ENCODE results near the gene ZNF488. TPM values are rescaled to one million over a fixed set of nuclear protein-coding genes. Genes with fewer than 3 reads are reported as not detected.

The ZNF488 gene
- total RNA-seq, 4 donors from 2014 or later = 0.21 TPM; not detected in 2

DNA sequence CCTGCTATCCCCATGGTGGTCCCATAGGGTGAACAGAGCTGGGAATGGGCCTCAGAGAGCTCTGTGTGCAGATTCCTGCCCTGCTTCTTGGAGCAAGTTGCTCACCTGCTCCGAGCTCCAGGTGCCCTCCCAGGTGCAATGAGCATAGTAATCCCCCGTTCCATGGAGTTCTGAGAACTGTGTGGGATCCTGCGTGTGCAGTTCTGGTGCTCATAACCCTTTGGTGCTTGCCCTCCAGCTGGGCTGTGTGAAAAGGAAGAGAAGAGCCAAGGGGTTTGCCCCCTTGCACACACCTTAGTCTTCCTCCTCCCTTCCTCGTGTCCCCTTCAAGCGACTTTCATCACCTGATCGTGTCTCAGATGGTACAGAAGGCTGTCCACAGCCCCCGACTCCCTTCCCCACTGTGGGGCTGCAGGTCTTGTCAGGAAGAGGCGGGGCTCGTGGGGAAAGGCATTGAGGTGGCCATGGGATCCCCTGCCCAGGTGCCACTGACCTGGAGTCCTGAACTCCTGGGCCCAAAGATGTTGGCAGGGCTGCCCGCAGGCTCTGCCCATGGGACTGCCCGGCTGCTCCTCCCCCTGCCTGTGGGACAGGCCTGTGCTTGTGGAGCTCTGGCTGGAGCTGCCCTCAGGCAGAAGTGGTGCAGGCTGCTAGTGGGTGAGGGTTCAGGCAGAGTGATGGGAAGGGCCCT lies 21.9 kb upstream of the ZNF488 start:
- DNase-seq = peak in 1 of 2 donors; percentile 4
- no peak for TF ChIP-seq POLR2A (IDR thresholded peaks at IDR 0.05)
- TF ChIP-seq, protein P1, sequence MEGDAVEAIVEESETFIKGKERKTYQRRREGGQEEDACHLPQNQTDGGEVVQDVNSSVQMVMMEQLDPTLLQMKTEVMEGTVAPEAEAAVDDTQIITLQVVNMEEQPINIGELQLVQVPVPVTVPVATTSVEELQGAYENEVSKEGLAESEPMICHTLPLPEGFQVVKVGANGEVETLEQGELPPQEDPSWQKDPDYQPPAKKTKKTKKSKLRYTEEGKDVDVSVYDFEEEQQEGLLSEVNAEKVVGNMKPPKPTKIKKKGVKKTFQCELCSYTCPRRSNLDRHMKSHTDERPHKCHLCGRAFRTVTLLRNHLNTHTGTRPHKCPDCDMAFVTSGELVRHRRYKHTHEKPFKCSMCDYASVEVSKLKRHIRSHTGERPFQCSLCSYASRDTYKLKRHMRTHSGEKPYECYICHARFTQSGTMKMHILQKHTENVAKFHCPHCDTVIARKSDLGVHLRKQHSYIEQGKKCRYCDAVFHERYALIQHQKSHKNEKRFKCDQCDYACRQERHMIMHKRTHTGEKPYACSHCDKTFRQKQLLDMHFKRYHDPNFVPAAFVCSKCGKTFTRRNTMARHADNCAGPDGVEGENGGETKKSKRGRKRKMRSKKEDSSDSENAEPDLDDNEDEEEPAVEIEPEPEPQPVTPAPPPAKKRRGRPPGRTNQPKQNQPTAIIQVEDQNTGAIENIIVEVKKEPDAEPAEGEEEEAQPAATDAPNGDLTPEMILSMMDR (IDR thresholded peaks at IDR 0.05) = no peak
- Histone ChIP-seq H3K27me3 (no peaks in the 10 kb centered on the region), H3K36me3 (no peaks in the 10 kb centered on the region), H3K27ac (no peak overlapping the region), H3K9me3 (no peaks in the 10 kb centered on the region), H3K4me3 (no peak overlapping the region), H3K4me1 (no peaks in the 10 kb centered on the region)
- intact Hi-C loops (cut with DNase I; ENCODE audit: low total_unique reads) = no loop called here

- Histone ChIP-seq H3K4me1 (no peaks in the 10 kb centered on the region), H3K4me3 (no peak overlapping the region), H3K27ac (no peak overlapping the region), H3K9me3 (no peaks in the 10 kb centered on the region), H3K27me3 (no peaks in the 10 kb centered on the region), H3K36me3 (no peaks in the 10 kb centered on the region)
- intact Hi-C loops (cut with DNase I; ENCODE audit: low total_unique reads) = no loop called here
- DNase-seq = no peak
- TF ChIP-seq POLR2A (IDR thresholded peaks at IDR 0.05) = no peak
- TF ChIP-seq, protein P1 (IDR thresholded peaks at IDR 0.05) = no peak
These were observed 20.8 kb upstream of the ZNF488 start for GRCh38 chr10:47404937-47405336.

DNA sequence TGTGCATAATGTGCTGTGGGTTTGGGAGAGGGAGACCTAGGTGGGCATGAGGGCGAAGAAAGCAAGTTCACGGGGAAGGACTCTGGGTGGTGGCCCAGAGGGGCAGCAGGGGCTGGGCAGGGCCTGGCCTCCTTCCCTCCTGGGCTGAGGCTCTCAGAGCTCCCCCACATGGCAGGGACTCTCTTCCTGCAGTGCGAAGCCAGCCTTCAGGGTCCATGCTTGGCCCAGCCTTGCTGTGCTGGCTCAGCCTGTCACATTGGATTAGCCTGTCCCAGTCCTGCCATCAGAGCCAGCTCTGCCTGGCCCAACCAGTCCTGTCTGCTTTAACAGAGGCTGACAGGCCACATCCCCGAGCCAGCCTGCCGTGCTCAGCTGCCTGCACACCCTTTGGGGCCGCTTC lies 20.4 kb upstream of the ZNF488 start:
- H3K4me3 ChIP-seq = no peak overlapping the region
- no peak for TF ChIP-seq POLR2A (IDR thresholded peaks at IDR 0.05)
- TF ChIP-seq, protein P1 (IDR thresholded peaks at IDR 0.05) = no peak
- H3K4me1 ChIP-seq = no peaks in the 10 kb centered on the region
- no peaks in the 10 kb centered on the region for H3K27me3 ChIP-seq
- H3K9me3 ChIP-seq = no peaks in the 10 kb centered on the region
- H3K36me3 ChIP-seq = no peaks in the 10 kb centered on the region
- intact Hi-C loops (cut with DNase I; ENCODE audit: low total_unique reads) = no loop called here
- peak in 1 of 2 donors; percentile 6 for DNase-seq
- H3K27ac ChIP-seq = no peak overlapping the region

- Histone ChIP-seq H3K27me3 (no peaks in the 10 kb centered on the region), H3K9me3 (no peaks in the 10 kb centered on the region), H3K36me3 (no peaks in the 10 kb centered on the region), H3K4me1 (no peaks in the 10 kb centered on the region), H3K4me3 (no peak overlapping the region), H3K27ac (no peak overlapping the region)
- TF ChIP-seq, protein P1 (IDR thresholded peaks at IDR 0.05) = no peak
- TF ChIP-seq POLR2A (IDR thresholded peaks at IDR 0.05) = no peak
- intact Hi-C loops (cut with DNase I; ENCODE audit: low total_unique reads) = no loop called here
- peak in 1 of 2 donors; percentile 8 for DNase-seq
These were observed 19.6 kb upstream of the ZNF488 start for GRCh38 chr10:47403446-47404318.
